PFSK-1 (cell line): ENCODE measurements around the gene C16orf95.

Experiments used
- FOXP2 ChIP-seq: optimal IDR thresholded peaks from 2 replicates; pipeline ENCODE3; 2011; ENCODE audit warnings: borderline replicate concordance, control low read depth, inconsistent platforms; ENCODE audit not compliant: insufficient read depth; ENCODE audit errors: extremely low read length, extremely low read depth
- POLR2AphosphoS5 ChIP-seq: IDR thresholded peaks from 2 replicates; pipeline ENCODE4 v1.6.1; 2012; ENCODE audit warnings: low read depth, mild to moderate bottlenecking, control low read depth, low read length, moderate library complexity
- TAF1 ChIP-seq: IDR thresholded peaks from 2 replicates; pipeline ENCODE4 v1.6.1; 2012; ENCODE audit warnings: low read length, control low read depth, borderline replicate concordance; ENCODE audit not compliant: insufficient read depth
- TF ChIP-seq, protein P1 (sequence below), 2 experiments: IDR thresholded peaks; 2 replicates each; pipeline versions ENCODE4 v1.6.1 to v1.8.0; 2011 to 2012; ENCODE audit warnings: low read depth in 2 of 2, low read length in 2 of 2, control low read depth in 1 of 2, inconsistent platforms in 1 of 2, mild to moderate bottlenecking in 1 of 2, moderate library complexity in 1 of 2; ENCODE audit not compliant: insufficient read depth in 1 of 2

DNA sequence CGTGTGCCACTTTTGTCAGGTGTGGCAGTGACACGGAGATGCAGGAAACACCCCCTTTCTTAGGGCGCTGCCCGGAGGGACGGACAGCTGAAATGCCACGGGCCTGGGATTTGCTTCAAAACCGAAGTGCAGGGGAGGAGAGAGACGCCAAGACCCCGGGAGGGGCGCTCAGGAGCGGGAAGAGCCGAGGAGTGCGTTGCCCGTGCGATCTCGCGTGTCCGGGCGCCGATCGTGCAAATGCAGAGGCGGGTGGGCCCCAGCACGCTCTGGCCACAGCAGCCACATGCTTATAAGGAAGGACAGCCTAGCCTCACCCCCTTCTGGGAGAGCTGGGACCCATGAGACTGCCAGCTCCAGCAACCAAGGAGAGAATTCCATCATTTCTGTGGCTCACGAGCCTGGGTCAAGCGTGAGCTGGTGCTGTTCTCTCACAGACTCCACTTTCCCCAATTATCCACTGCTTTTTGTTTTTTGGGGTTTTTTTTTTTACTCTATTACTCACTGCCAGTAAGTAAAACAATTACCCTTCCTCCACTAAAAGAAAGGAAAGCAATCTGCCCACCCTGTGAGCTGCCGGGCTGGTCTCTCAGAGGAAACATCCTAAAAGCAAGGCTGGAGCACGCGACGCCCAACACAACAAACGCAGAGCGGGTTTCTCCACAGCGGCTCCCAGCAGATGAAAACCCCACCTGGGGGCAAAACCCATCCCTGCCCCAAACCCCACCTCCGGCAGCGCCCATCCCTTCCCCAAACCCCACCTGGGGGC is 27.2 kb upstream of the C16orf95 start:
- TF ChIP-seq TAF1 (no peak), POLR2AphosphoS5 (no peak), FOXP2 (no peak)
- TF ChIP-seq, protein P1, sequence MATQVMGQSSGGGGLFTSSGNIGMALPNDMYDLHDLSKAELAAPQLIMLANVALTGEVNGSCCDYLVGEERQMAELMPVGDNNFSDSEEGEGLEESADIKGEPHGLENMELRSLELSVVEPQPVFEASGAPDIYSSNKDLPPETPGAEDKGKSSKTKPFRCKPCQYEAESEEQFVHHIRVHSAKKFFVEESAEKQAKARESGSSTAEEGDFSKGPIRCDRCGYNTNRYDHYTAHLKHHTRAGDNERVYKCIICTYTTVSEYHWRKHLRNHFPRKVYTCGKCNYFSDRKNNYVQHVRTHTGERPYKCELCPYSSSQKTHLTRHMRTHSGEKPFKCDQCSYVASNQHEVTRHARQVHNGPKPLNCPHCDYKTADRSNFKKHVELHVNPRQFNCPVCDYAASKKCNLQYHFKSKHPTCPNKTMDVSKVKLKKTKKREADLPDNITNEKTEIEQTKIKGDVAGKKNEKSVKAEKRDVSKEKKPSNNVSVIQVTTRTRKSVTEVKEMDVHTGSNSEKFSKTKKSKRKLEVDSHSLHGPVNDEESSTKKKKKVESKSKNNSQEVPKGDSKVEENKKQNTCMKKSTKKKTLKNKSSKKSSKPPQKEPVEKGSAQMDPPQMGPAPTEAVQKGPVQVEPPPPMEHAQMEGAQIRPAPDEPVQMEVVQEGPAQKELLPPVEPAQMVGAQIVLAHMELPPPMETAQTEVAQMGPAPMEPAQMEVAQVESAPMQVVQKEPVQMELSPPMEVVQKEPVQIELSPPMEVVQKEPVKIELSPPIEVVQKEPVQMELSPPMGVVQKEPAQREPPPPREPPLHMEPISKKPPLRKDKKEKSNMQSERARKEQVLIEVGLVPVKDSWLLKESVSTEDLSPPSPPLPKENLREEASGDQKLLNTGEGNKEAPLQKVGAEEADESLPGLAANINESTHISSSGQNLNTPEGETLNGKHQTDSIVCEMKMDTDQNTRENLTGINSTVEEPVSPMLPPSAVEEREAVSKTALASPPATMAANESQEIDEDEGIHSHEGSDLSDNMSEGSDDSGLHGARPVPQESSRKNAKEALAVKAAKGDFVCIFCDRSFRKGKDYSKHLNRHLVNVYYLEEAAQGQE (IDR thresholded peaks at IDR 0.05; ENCODE audit: insufficient read depth in 1 of 2, low read depth in 2 of 2, low read length in 2 of 2), result no peak
